AG08395 (cell line): ENCODE results near the gene KIF4A.
"Not testable (repeated sequence)": the region's sequence is repeated elsewhere in the genome, so short reads cannot be mapped to it uniquely, and the experiment has no call there.

Source experiments
- DNase-seq: peaks from one replicate; pipeline ENCODE4 v3.0.0; 2012; ENCODE audit warnings: mixed read lengths, low spot score

KIF4A gene, protein sequence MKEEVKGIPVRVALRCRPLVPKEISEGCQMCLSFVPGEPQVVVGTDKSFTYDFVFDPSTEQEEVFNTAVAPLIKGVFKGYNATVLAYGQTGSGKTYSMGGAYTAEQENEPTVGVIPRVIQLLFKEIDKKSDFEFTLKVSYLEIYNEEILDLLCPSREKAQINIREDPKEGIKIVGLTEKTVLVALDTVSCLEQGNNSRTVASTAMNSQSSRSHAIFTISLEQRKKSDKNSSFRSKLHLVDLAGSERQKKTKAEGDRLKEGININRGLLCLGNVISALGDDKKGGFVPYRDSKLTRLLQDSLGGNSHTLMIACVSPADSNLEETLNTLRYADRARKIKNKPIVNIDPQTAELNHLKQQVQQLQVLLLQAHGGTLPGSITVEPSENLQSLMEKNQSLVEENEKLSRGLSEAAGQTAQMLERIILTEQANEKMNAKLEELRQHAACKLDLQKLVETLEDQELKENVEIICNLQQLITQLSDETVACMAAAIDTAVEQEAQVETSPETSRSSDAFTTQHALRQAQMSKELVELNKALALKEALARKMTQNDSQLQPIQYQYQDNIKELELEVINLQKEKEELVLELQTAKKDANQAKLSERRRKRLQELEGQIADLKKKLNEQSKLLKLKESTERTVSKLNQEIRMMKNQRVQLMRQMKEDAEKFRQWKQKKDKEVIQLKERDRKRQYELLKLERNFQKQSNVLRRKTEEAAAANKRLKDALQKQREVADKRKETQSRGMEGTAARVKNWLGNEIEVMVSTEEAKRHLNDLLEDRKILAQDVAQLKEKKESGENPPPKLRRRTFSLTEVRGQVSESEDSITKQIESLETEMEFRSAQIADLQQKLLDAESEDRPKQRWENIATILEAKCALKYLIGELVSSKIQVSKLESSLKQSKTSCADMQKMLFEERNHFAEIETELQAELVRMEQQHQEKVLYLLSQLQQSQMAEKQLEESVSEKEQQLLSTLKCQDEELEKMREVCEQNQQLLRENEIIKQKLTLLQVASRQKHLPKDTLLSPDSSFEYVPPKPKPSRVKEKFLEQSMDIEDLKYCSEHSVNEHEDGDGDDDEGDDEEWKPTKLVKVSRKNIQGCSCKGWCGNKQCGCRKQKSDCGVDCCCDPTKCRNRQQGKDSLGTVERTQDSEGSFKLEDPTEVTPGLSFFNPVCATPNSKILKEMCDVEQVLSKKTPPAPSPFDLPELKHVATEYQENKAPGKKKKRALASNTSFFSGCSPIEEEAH

DNA sequence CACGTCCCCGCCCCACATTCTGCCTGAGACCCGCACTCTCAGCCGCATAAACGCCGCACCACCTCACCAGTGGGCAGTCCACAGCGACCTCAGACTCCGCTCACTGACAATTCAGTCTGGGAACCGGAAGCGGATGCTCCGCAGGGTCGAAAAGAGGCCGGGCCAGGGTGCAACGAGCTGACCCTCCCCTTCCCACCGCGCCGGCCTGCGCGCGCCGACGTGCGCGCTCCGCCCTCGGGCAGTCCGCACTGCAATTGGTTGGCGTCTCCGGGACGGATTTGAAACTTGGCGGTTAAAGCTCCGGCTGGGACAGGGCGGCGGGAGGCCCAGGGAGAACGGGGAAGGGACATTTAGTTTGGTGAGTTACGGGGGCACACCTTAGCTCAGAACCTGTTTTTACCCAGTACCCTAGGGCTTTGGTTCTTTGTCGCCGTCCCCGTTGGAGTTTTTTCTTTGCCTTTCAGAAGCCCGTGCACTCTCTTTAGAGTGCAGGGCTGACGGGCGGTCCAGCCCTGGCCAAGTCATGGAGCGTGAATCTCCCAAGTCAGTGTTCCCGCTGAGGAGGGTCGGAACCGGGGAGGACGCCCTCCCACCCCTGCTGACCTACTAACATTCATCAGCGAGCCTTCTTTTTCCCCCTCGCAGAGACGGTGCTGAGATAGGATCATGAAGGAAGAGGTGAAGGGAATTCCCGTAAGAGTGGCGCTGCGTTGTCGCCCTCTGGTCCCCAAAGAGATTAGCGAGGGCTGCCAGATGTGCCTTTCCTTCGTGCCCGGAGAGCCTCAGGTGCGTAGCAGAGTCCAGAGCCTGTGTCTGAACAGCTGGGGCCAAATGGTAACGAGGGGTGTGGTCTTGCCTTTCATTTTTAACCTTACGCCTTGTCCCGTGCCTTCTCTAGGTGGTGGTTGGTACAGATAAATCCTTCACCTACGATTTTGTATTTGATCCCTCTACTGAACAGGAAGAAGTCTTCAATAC lies at the start of gene KIF4A, which contains the start of gene PDZD11:
TSS of gene KIF4A (plus strand) at position 312 of the 978 bp plus-strand sequence. CDS start at position 667, 355 bp downstream.
TSS of gene PDZD11 (minus strand) at position 135 of the 978 bp plus-strand sequence. CDS start 586 bp downstream, outside the sequence.
- DNase-seq, result peak; percentile 96

DNA sequence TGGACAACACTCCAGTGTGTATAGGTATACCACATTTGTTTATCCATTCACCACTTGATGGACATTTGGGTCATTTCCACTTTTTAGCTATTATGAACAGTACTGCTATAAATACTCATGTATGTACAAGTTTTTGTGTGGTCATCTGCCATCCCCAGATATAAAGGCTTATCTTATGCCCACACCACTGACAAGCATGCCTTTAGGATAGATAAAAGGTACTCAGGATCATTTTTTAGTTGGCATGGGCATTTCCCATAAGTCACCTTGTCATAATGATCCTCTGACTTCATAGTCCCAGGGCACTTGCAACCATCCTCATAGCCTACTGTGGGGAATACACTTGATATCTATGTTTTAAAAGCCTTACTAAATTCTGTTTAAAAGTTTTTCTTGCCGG lies 49.2 kb upstream of the KIF4A start:
- no peak for DNase-seq

DNA sequence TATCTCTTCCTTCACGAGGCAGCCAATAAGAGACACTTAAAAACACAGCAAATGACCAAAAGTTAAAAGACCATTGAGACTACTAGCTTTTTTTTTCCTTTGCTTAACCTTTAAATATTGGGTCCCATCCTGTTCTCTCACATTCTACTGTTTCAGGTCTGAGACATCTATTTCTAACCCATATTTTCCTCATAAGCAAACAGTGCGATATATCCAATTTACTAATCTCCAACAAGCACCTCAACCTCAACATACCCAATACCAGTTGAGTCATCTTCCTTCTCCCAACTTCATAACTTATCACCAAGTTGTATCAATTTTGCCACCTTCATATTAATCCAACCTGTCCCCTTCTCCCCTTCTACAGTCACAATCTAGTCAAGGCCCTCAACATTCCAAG lies 48.4 kb upstream of the KIF4A start:
- DNase-seq, result no peak

DNA sequence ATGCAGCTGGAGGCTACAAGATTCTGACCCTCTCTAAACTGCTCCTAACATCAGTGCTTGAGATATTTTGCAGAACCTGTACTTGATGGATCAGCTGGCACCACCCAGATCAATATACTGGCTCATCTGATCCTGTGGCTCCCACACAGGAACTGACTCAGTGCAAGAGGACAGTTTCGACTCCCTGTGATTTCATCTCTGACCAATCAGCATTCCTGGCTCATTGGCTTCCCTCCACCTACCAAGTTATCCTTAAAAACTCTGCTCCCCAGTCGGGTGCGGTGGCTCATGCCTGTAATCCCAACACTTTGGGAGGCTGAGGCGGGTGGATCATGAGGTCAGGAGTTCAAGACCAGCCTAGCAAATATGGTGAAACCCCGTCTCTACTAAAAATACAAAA lies 46.3 kb upstream of the KIF4A start:
- DNase-seq, result not testable (repeated sequence)

DNA sequence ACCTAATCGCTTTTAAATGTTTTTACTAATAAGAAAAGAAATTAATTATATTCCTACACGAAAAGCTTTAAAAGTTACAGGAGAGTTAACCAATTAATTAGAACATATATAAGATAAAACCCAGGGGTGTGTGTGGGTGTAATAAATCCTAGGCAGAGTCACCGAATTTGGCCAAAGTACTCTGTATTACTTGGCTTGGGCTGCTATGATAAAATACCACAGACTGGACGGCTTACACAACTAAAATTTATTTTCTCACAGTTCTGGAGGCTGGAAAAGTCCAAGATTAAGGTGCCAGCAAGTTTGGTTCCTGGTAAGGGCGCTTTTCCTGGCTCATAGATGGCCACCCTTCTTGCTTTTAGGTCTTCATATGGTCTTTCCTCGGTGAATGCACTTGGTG lies 45.0 kb upstream of the KIF4A start:
- DNase-seq, result no peak

DNA sequence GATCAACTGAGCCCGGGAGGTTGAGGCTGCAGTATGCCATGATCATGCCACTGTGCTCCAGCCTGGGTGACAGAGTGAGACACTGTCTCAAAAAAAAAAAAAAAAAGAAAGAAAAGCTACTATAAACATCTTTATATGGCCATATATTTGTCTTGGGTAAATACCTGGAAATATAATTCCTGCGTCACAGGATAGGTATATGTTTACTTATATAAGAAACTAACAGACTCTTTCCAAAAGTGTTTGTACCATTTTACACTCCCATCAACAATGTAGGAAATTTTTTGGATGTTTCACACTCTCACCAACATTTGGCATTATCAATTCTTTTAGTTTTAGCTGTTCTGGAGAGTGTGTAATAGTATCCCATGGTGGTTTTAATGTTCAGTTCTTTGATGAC lies 42.7 kb upstream of the KIF4A start:
- no peak for DNase-seq

DNA sequence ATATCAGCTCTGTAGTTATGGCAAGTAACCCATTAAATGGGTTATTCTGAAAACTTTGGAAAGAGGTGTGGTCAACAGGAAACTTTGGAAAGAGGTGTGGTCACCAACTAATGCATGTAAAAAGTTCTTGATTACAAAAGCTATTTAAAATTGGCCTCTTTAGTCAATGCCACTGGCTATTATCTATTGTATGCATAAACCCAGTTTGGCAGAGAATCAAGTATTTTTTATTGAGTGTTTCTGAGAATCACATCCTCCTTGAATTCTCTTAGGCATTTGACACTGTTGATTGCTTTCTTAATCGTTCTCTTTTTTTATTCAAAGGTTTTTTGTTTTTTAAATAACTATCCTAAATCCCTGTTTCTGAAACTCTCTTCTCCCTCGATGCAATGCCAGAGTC lies 37.4 kb upstream of the KIF4A start:
- no peak for DNase-seq

DNA sequence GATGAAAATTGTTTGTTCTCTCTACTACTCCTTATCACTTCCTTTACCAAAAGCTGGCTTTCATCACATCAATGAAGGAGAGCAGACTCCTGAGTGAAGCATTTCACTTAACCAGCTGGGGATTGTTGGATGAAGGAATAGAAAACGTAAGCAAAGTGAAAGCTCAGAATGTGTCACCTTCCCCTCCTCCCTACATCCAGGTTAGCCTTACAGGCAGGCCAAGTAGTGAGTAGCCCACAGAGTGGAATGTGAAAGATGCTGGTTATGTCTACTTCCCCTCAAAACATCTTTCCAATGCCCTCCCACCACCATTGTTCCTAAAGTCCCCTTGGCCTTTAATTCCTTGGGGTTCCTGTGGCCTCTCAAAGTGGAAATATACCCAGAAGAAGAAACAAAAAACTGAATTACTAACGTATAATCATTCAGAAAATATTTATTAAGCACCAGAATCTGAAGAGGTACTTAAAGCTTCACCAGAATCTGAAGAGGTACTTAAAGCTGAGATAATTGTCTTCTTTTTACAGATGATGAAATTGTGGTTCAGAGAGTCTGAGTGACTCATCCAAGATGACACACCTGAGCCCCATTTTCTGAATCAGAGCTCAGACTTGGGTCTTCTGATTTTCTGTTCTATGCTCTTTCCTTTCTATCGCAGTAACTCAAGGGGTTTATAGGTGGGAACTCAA lies 36.4 kb upstream of the KIF4A start:
- DNase-seq, result no peak

DNA sequence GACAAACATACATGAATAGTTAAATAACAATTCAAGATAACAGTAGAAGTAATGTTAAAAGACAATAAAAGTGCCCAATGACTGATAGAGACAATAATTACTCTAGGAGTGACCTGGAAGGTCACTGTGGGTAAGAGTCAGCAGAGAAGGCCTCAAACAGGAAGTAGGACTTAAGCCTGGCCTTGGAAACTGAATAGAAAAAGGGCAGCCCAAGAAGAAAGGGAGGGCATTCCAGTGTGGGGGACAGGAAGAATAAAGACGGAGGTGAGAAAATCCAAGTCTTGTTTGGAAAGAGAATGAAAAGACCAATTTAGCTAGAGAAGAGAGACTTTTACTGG lies 35.9 kb upstream of the KIF4A start:
- no peak for DNase-seq

DNA sequence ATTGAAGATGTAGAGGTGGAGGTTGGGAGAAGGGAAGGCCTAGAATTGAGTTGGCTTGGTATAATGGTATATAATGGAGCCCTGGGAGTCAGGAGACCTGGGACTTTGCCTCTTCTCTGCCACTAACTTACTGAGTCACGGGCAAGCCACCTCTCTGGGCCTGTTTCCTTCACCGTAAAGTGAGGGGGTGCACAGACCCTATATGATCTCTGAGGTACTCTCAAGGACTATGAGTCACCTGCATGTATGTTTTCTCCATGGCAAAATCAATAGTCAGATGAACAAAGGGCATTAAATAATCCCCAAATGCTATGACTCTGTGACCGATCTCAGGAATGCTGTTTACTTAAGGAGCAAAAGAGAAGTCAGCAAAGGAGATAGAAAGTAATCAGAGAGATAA lies 35.0 kb upstream of the KIF4A start:
- no peak for DNase-seq

DNA sequence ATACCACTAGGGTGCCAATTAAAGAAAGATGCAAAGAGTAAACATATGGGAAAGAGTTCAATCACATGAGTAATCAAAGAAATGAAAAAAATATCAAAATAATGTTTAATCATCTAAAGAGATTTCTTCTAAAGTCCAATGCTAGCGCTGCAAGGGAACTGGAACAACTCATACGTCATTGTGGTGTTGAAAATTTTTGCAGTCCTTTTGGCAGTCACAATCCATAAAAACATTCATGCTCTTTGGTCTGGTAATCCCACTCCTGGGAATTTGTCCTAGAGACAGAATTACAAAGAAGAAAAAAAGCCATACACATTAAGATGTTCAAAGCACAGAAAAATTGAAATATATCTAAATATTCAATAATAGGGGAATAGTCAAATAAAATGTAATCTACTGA lies 34.5 kb upstream of the KIF4A start:
- no peak for DNase-seq

DNA sequence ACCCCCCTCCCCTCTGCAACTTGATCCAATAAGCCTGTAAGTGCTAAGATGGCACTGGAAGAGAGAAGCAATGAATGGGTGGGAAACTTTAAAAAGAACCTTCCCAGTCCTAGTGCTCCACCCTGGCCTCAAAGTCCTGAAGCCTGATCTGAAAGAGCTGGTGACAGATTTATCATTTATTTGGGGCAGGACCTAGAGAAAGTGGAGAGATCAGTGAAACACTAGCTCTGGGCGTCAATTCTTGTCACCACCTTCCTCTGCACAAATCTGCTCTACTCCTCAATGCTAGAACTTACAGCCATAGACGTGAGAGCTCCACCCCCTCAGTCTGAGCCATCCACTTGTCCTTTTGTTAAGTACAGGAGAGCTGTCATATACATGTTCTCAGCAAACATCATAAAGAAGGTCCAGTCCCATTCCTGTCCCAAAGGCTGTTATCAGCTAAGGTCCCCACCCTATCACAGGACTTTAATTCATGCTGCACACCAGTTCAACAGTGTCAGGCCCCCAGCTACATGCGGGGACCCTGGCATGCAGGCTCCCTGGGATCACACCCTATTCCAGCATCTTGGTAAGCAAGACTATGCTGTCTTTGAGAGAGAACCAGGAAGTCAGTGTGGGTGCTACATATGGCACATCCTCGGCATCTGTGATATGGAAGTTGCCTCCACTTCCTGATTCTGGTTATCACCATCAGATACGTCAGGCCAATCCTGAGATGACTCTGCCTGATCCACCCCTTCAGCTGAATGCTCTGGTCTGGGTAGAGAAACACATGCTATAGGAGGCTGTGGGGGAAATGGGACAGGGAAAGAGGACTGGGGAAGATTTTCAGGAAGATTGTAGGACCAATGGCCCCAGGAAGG lies 32.2 kb upstream of the KIF4A start:
- DNase-seq, result no peak

DNA sequence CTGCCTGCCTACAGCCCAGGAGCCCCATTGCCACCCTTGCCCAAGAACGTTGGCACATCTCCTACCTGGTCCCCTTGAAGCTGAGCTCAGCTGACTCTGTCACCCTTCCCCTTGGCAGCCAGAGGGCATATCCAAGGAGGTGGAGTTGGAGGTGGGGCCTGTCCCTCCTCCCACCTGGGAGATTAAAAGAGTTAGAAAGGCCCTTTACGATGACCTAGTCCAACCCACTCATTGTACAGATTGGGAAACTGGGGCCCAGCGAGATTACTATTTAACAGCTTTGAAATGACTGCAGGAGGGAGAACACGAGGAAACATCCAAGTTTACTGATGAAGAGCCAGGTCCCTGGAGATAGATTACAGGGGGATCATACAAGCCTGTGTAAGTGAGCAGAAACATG lies 29.8 kb upstream of the KIF4A start, which contains the start of gene P2RY4:
TSS of gene P2RY4 (minus strand) at position 101 of the 400 bp plus-strand sequence. CDS start 580 bp downstream, outside the sequence.
- DNase-seq, result no peak

DNA sequence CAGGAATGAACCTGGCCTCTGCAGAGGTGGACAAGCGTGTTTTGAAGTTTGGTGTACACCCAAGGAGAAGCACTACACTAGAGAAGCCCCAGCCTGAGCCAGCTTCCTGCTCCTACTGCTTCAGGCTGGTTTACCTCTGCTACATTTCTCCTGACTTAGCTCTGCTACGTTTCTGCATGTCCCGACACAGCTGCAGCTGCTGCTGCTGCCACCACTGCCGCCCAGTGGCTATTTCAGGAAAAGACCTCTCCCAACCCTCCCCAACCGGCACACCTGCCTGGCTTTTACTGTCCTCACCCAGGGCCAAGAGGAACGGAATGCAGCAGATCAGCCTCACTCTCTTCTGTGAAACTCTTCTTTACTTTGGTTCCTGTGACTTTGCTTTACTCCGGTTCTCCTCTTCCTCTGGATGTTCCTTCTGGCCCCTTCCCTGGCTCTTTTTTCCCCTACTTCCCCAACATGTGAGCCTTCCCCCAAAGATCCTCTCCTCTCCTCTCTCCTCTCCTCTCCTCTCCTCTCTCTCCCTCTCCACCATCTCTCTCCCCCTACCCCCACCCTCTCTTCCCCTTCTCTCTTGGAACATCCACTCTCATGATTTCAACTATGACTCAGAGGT lies 26.8 kb upstream of the KIF4A start:
- DNase-seq, result peak; percentile 36

DNA sequence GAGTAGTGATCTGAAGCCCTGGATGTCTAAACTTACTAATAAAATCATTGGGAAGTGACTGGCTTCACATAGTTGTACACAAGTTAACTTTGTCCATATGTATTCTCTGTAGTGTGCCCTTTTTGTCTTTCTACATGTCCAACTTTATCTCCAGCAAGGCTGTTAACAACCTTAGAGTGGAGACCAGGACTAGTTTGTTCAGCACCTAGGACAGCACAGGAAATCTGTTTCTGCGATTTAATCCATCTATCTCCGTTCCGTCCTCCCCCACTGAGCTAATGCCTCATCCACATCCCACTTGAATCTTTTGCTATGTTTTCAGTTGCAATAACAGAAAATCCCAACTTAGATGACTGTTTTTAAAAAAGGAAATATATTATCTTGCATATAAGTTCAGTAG lies 25.1 kb upstream of the KIF4A start:
- DNase-seq, result no peak

DNA sequence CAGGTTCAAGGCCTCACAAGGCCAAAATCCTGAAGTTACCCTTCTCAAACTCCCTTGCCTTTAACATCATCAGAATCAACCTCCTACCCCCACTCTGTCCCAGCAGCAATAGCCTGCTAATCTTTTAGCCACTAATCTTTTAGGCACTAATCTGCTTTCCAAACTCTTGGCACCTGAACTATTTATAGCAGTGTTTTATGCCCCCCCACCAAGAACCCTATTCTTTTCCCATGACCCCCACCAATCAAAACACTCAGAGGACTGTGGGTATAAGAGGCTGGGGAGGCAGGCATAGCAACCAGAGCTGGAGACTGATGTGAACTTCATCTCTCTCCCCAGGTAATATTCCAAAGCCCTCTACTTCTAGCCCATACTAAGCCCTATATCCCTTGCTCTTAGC lies 21.9 kb upstream of the KIF4A start, which contains the start of gene ARR3:
TSS of gene ARR3 (plus strand) at position 301 of the 400 bp plus-strand sequence. CDS start 1,052 bp downstream, outside the sequence.
- no peak for DNase-seq

DNA sequence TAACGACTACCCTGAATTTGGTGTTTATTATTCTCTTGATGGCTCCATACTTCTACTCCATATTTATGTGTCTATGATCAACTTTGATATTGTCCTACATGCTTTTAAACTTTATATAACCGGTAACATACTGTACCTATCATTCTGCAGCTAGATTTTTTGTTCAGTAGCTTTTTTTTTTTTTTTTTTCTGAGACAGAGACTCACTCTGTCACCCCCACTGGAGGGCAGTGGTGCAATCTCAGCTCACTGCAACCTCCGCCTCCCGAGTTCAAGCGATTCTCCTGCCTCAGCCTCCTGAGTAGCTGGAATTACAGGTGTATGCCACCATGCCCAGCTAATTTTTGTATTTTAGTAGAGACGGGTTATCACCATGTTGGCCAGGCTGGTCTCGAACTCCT lies 15.9 kb upstream of the KIF4A start:
- DNase-seq, result not testable (repeated sequence)

DNA sequence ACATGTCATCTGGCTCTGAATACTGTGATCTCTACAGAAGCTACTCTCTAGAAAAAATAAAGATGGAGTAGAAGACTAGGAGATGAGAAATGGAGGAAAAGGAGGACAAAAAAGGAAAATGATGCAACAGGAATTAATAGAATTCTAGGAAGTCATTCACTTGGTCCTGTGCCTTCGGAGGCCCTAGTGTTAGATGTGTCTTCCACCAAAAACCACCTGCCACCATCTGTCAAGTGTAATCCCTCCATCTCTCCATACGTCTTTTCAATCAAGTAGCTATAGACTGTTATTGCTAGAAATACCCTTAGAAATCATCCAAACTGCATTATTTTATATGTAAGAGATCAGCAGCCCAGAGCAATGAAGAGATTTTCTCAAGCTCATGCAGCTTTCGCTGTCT lies 10.8 kb upstream of the KIF4A start:
- no peak for DNase-seq

DNA sequence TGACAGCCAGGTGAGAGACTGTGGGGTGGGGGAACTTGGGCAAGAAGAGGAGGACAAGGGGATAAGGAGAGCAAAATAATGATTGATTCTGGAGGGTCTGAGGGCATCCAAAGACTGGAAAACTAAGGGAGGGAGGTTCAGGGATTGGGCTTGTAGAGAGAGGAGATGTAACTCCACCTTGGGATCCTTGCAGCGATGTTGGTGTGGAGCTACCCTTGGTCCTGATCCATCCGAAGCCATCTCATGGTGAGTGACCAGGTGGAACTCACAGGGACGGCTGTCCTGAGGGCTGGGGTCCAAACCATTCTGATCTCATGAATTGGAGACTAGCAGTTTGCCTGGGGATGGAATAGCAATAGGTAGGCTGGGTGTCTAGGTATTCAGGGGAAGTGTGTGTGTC lies 9.3 kb upstream of the KIF4A start:
- DNase-seq, result no peak
